Keratinocyte (primary cell): ENCODE measurements around the gene DNAH2.
"Not testable (repeated sequence)": the region's sequence is repeated elsewhere in the genome, so short reads cannot be mapped to it uniquely, and the experiment has no call there.

Experiments
- EZH2 ChIP-seq: IDR thresholded peaks from one replicate; pipeline ENCODE4 v1.6.1; 2012; ENCODE audit warnings: inconsistent platforms, mild to moderate bottlenecking, low read length, moderate library complexity
- TF ChIP-seq, protein P1 (sequence below), 3 experiments: IDR thresholded peaks in 1 of 3; conservative IDR thresholded peaks in 1 of 3; optimal IDR thresholded peaks in 1 of 3; 2 replicates in 2 of 3; 3 replicates in 1 of 3; pipeline versions ENCODE3 to v1.5.1; 2011; ENCODE audit warnings: low read length in 3 of 3, mild to moderate bottlenecking in 3 of 3, moderate library complexity in 2 of 3, control low read depth in 1 of 3, inconsistent platforms in 1 of 3; ENCODE audit not compliant: insufficient read depth in 2 of 3; ENCODE audit errors: extremely low read depth in 1 of 3

DNA sequence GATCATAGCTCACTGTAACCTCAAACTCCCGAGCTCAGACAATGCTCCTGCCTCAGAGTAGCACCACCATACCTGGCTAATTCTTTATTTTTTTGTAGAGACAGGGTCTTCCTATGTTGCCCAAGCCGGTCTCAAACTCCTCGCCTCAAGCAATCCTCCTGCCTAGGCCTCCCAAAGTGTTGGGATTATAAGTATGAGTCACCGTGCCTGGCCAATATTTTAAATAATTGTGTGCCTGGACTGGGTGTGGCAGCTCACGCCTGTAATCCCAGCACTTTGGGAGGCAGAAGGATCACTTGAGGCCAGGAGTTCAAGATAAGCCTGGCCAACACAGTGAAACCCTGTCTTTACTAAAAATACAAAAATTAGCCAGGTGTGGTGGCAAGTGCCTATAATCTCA is 146.8 kb downstream of the DNAH2 start:
- TF ChIP-seq EZH2 = not testable (repeated sequence)
- TF ChIP-seq, protein P1, sequence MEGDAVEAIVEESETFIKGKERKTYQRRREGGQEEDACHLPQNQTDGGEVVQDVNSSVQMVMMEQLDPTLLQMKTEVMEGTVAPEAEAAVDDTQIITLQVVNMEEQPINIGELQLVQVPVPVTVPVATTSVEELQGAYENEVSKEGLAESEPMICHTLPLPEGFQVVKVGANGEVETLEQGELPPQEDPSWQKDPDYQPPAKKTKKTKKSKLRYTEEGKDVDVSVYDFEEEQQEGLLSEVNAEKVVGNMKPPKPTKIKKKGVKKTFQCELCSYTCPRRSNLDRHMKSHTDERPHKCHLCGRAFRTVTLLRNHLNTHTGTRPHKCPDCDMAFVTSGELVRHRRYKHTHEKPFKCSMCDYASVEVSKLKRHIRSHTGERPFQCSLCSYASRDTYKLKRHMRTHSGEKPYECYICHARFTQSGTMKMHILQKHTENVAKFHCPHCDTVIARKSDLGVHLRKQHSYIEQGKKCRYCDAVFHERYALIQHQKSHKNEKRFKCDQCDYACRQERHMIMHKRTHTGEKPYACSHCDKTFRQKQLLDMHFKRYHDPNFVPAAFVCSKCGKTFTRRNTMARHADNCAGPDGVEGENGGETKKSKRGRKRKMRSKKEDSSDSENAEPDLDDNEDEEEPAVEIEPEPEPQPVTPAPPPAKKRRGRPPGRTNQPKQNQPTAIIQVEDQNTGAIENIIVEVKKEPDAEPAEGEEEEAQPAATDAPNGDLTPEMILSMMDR (optimal IDR thresholded peaks at IDR 0.05 in 1 of 3, IDR thresholded peaks at IDR 0.05 in 1 of 3, conservative IDR thresholded peaks at IDR 0.05 in 1 of 3; ENCODE audit: extremely low read depth in 1 of 3, insufficient read depth in 2 of 3, low read length in 3 of 3) = not testable (repeated sequence)
